ENCODE data around the gene SLCO2B1. TPM values are rescaled to one million over a fixed set of nuclear protein-coding genes. Genes with fewer than 3 reads are reported as not detected.

The SLCO2B1 gene
- total and polyA plus RNA-seq, 2 experiments from 2014 or later = not detected

DNA sequence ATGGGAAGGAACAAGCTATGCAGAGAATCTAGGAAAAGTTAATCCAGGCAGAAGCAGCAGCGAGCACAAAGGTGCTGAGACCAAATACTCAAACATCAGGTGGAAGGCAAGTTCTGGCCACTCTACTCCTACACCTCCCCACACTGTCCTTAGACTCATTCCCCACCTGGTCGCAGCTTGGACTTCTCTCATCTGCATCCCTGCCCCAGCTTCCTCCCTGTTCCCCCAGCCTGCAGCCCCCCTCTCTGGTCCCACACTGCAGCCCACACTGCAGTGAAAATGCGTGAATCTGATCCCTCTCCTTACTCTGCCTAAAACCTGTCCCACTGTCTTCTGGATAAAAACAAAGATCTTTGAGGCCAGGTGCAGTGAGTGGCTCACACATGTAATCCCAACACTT lies 98.8 kb downstream of the SLCO2B1 start:
- H4K20me1 ChIP-seq (ENCODE audit: insufficient read depth) = no peaks in the 10 kb centered on the region
- H3K27ac ChIP-seq = no peak overlapping the region
- no peaks in the 10 kb centered on the region for H3K36me3 ChIP-seq (ENCODE audit: low read depth)
- H3K4me1 ChIP-seq (ENCODE audit: insufficient read depth) = no peaks in the 10 kb centered on the region
- no peak overlapping the region for H3K4me2 ChIP-seq (ENCODE audit: unreplicated experiment)
- WGBS, 2 experiments (ENCODE audit: low coverage in 1 of 2, low lambda C conversion rate in 2 of 2, missing lambda C conversion rate in 2 of 2) = 11 to 16% methylated on average over 3 of the region's 3 CpGs
- H3K9ac ChIP-seq = no peak overlapping the region
- TF ChIP-seq EZH2 (IDR thresholded peaks at IDR 0.05; ENCODE audit: insufficient read depth, poor library complexity, severe bottlenecking) (no peak), EZH2phosphoT487 (IDR thresholded peaks at IDR 0.05; ENCODE audit: insufficient read depth, low read depth) (no peak)
- no peak for DNase-seq
- no peak overlapping the region for H3K4me3 ChIP-seq
- H2AFZ ChIP-seq = no peak overlapping the region
- H3K27me3 ChIP-seq (replicated peaks; ENCODE audit: insufficient read depth) = peaks cover 15% of the 10 kb centered on the region
- in situ Hi-C loops (cut with MboI) = loop anchor here (10.0 kb wide), 1 partner anchor 115 kb away; no protein-coding TSS in a partner anchor
- H3F3A ChIP-seq (ENCODE audit: insufficient read depth) = no peaks in the 10 kb centered on the region
- no peaks in the 10 kb centered on the region for H3K79me2 ChIP-seq (ENCODE audit: insufficient read depth)
- H3K9me2 ChIP-seq (ENCODE audit: insufficient read depth) = no peaks in the 10 kb centered on the region
- H3K9me3 ChIP-seq (ENCODE audit: low read depth) = no peaks in the 10 kb centered on the region

DNA sequence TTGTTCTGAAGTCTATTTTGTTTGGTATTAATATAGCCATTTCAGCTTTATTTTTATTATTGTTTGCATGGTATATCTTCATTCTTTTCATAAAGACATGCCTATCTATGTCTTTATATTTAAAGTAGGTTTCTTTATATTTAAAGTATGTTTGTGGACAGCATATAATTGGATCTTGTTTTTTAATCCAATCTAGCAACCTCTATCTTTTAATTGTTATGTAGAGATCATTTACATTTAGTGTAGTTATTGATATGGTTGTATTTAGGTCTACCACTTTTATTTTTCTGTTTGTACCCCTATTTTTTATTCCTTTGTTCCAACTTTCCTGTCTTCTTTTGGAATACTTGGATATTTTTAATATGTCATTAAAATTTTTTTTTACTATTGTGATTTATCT lies 103.4 kb downstream of the SLCO2B1 start:
- DNase-seq = no peak
- TF ChIP-seq EZH2 (IDR thresholded peaks at IDR 0.05; ENCODE audit: insufficient read depth, poor library complexity, severe bottlenecking) (no peak), EZH2phosphoT487 (IDR thresholded peaks at IDR 0.05; ENCODE audit: insufficient read depth, low read depth) (no peak)
- Histone ChIP-seq H3K4me1 (ENCODE audit: insufficient read depth) (no peaks in the 10 kb centered on the region), H3K4me2 (ENCODE audit: unreplicated experiment) (no peak overlapping the region), H3K9ac (no peak overlapping the region), H3K4me3 (no peak overlapping the region), H3K27ac (no peak overlapping the region), H3F3A (ENCODE audit: insufficient read depth) (no peaks in the 10 kb centered on the region), H2AFZ (no peak overlapping the region), H3K9me3 (ENCODE audit: low read depth) (no peaks in the 10 kb centered on the region), H3K79me2 (ENCODE audit: insufficient read depth) (no peaks in the 10 kb centered on the region), H3K27me3 (replicated peaks; ENCODE audit: insufficient read depth) (peaks cover 31% of the 10 kb centered on the region; the same call in 1 of the 2 replicates), H3K36me3 (ENCODE audit: low read depth) (no peaks in the 10 kb centered on the region), H4K20me1 (ENCODE audit: insufficient read depth) (no peaks in the 10 kb centered on the region), H3K9me2 (ENCODE audit: insufficient read depth) (no peaks in the 10 kb centered on the region)
- in situ Hi-C loops (cut with MboI) = no loop called here

Other genes starting within 250 kb of the SLCO2B1 start
- gene XRRA1, start 202.0 kb upstream of the SLCO2B1 start, total RNA-seq (2014; rRNA removed; shearing (Covaris generic)) = 1.4 and 3.2 TPM in 2 replicates
- gene XRRA1, start 202.0 kb upstream of the SLCO2B1 start, polyA plus RNA-seq (2016; fragmentation: Nextera tagmentation; extraction: Ambion mirVana) = 7.0 and 7.3 TPM in 2 replicates
- 51.1 and 316 TPM in 2 replicates for gene SPCS2, start 201.8 kb upstream of the SLCO2B1 start, total RNA-seq (2014; rRNA removed; shearing (Covaris generic))
- gene SPCS2, start 201.8 kb upstream of the SLCO2B1 start, polyA plus RNA-seq (2016; fragmentation: Nextera tagmentation; extraction: Ambion mirVana) = 335 and 370 TPM in 2 replicates
- gene NEU3, start 162.2 kb upstream of the SLCO2B1 start, total RNA-seq (2014; rRNA removed; shearing (Covaris generic)) = 6.2 and 6.4 TPM in 2 replicates
- 2.3 and 2.5 TPM in 2 replicates for gene NEU3, start 162.2 kb upstream of the SLCO2B1 start, polyA plus RNA-seq (2016; fragmentation: Nextera tagmentation; extraction: Ambion mirVana)
- gene OR2AT4, start 54.2 kb upstream of the SLCO2B1 start, total RNA-seq (2014; rRNA removed; shearing (Covaris generic)) = not detected in 2 replicates
- not detected in 2 replicates for gene OR2AT4, start 54.2 kb upstream of the SLCO2B1 start, polyA plus RNA-seq (2016; fragmentation: Nextera tagmentation; extraction: Ambion mirVana)
- not detected in 2 replicates for gene TPBGL, start 89.7 kb downstream of the SLCO2B1 start, total RNA-seq (2014; rRNA removed; shearing (Covaris generic))
- not detected in 2 replicates for gene TPBGL, start 89.7 kb downstream of the SLCO2B1 start, polyA plus RNA-seq (2016; fragmentation: Nextera tagmentation; extraction: Ambion mirVana)
- gene ARRB1, start 200.6 kb downstream of the SLCO2B1 start, total RNA-seq (2014; rRNA removed; shearing (Covaris generic)) = 2.1 and 3.1 TPM in 2 replicates
- gene ARRB1, start 200.6 kb downstream of the SLCO2B1 start, polyA plus RNA-seq (2016; fragmentation: Nextera tagmentation; extraction: Ambion mirVana) = 2.0 and 2.2 TPM in 2 replicates
- gene RPS3, start 248.4 kb downstream of the SLCO2B1 start, total RNA-seq (2014; rRNA removed; shearing (Covaris generic)) = 915 and 1,048 TPM in 2 replicates
- gene RPS3, start 248.4 kb downstream of the SLCO2B1 start, polyA plus RNA-seq (2016; fragmentation: Nextera tagmentation; extraction: Ambion mirVana) = 896 and 915 TPM in 2 replicates